Measurements from ENCODE around the gene ADAMTSL1. TPM values are rescaled to one million over a fixed set of nuclear protein-coding genes. Genes with fewer than 3 reads are reported as not detected.

Gene ADAMTSL1
- total and polyA plus RNA-seq, 2 experiments from 2014 or later: 2.3 to 5.0 TPM

GRCh38 chr9:18887546-18887945 is 413.6 kb downstream of the ADAMTSL1 start (continued):
- no peak for TF ChIP-seq ZNF462 (CRISPR knock-in tag; IDR thresholded peaks at IDR 0.05)
- TF ChIP-seq EZH2 (IDR thresholded peaks at IDR 0.05; ENCODE audit: low read depth, unreplicated experiment): no peak
- no peak for TF ChIP-seq POLR2AphosphoS5 (IDR thresholded peaks at IDR 0.05; ENCODE audit: low read depth)
- no peak for TF ChIP-seq NANOG (IDR thresholded peaks at IDR 0.05; ENCODE audit: borderline replicate concordance)
- TF ChIP-seq CTCF (conservative IDR thresholded peaks at IDR 0.05; ENCODE audit: low read depth in 2 of 2): no peak
- no peak for TF ChIP-seq JUNB (IDR thresholded peaks at IDR 0.05; ENCODE audit: unreplicated experiment)

GRCh38 chr9:18888290-18888689 is 414.3 kb downstream of the ADAMTSL1 start:
- peaks cover 6% of the 10 kb centered on the region; the same call in 1 of the 2 replicates for H3K9me2 ChIP-seq (ENCODE audit: insufficient read depth)
- H3K36me3 Mint-ChIP-seq (ENCODE audit: low read depth): peaks cover 3% of the 10 kb centered on the region
- H3K79me2 ChIP-seq (replicated peaks; ENCODE audit: insufficient read depth): no peaks in the 10 kb centered on the region
- no peaks in the 10 kb centered on the region for H4K20me1 ChIP-seq (replicated peaks; ENCODE audit: insufficient read depth)
- no peak overlapping the region for H3K27ac ChIP-seq (ENCODE audit: low read depth)
- H3K4me2 ChIP-seq: no peak overlapping the region
- H3K27me3 Mint-ChIP-seq (ENCODE audit: insufficient read depth, low read depth, poor library complexity): peaks cover 2% of the 10 kb centered on the region
- no peak overlapping the region for H2AFZ ChIP-seq
- no peaks in the 10 kb centered on the region for H3F3A ChIP-seq (replicated peaks; ENCODE audit: low read depth)
- ATAC-seq: no peak
- TF ChIP-seq REST (IDR thresholded peaks at IDR 0.05; ENCODE audit: unreplicated experiment): no peak
- no peak for DNase-seq (ENCODE audit: low spot score)
- no peak overlapping the region for H3K4me3 ChIP-seq
- peaks cover 5% of the 10 kb centered on the region; the same call in 1 of the 2 replicates for H3K4me1 ChIP-seq (ENCODE audit: insufficient read depth)
- H3K4me3 Mint-ChIP-seq: no peak overlapping the region
- H3K9me3 Mint-ChIP-seq: peaks cover 8% of the 10 kb centered on the region; the same call in 2 of the 3 replicates
- peaks cover 9% of the 10 kb centered on the region for H3K4me1 Mint-ChIP-seq
- no peaks in the 10 kb centered on the region for H3K36me3 ChIP-seq (ENCODE audit: insufficient read depth)
- no peaks in the 10 kb centered on the region for H3K27me3 ChIP-seq (ENCODE audit: insufficient read depth)
- H3K27ac Mint-ChIP-seq: no peak overlapping the region
